ENCODE measurements around the gene CCDC177.

Gene CCDC177

GRCh38 chr14:69611172-69612013 lies 36.7 kb upstream of the CCDC177 start, which contains the start of gene SUSD6 (continued):
- TF ChIP-seq, protein P1, sequence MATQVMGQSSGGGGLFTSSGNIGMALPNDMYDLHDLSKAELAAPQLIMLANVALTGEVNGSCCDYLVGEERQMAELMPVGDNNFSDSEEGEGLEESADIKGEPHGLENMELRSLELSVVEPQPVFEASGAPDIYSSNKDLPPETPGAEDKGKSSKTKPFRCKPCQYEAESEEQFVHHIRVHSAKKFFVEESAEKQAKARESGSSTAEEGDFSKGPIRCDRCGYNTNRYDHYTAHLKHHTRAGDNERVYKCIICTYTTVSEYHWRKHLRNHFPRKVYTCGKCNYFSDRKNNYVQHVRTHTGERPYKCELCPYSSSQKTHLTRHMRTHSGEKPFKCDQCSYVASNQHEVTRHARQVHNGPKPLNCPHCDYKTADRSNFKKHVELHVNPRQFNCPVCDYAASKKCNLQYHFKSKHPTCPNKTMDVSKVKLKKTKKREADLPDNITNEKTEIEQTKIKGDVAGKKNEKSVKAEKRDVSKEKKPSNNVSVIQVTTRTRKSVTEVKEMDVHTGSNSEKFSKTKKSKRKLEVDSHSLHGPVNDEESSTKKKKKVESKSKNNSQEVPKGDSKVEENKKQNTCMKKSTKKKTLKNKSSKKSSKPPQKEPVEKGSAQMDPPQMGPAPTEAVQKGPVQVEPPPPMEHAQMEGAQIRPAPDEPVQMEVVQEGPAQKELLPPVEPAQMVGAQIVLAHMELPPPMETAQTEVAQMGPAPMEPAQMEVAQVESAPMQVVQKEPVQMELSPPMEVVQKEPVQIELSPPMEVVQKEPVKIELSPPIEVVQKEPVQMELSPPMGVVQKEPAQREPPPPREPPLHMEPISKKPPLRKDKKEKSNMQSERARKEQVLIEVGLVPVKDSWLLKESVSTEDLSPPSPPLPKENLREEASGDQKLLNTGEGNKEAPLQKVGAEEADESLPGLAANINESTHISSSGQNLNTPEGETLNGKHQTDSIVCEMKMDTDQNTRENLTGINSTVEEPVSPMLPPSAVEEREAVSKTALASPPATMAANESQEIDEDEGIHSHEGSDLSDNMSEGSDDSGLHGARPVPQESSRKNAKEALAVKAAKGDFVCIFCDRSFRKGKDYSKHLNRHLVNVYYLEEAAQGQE (tag by site-specific recombination; IDR thresholded peaks at IDR 0.05) = no peak
- TF ChIP-seq ZBTB17 (tag by site-specific recombination; IDR thresholded peaks at IDR 0.05) (no peak), KLF8 (tag by site-specific recombination; IDR thresholded peaks at IDR 0.05) (no peak), ZNF132 (tag by site-specific recombination; IDR thresholded peaks at IDR 0.05; ENCODE audit: borderline replicate concordance) (no peak), ZNF157 (tag by site-specific recombination; IDR thresholded peaks at IDR 0.05) (no peak), ZNF19 (tag by site-specific recombination; IDR thresholded peaks at IDR 0.05; ENCODE audit: low read depth) (no peak), ZEB2 (tag by site-specific recombination; IDR thresholded peaks at IDR 0.05) (no peak), ZNF391 (tag by site-specific recombination; IDR thresholded peaks at IDR 0.05; ENCODE audit: borderline replicate concordance, low read depth) (no peak), ZNF776 (tag by site-specific recombination; IDR thresholded peaks at IDR 0.05; ENCODE audit: borderline replicate concordance) (no peak), ZFP37 (tag by site-specific recombination; IDR thresholded peaks at IDR 0.05) (no peak), ZNF747 (tag by site-specific recombination; IDR thresholded peaks at IDR 0.05) (no peak), ZNF530 (tag by site-specific recombination; IDR thresholded peaks at IDR 0.05; ENCODE audit: low read depth) (no peak), ZNF555 (tag by site-specific recombination; conservative IDR thresholded peaks at IDR 0.05) (no peak), ZNF114 (tag by site-specific recombination; IDR thresholded peaks at IDR 0.05) (no peak), ZNF677 (tag by site-specific recombination; IDR thresholded peaks at IDR 0.05) (no peak), ZNF621 (tag by site-specific recombination; IDR thresholded peaks at IDR 0.05) (no peak)
- TF ChIP-seq, protein P2, sequence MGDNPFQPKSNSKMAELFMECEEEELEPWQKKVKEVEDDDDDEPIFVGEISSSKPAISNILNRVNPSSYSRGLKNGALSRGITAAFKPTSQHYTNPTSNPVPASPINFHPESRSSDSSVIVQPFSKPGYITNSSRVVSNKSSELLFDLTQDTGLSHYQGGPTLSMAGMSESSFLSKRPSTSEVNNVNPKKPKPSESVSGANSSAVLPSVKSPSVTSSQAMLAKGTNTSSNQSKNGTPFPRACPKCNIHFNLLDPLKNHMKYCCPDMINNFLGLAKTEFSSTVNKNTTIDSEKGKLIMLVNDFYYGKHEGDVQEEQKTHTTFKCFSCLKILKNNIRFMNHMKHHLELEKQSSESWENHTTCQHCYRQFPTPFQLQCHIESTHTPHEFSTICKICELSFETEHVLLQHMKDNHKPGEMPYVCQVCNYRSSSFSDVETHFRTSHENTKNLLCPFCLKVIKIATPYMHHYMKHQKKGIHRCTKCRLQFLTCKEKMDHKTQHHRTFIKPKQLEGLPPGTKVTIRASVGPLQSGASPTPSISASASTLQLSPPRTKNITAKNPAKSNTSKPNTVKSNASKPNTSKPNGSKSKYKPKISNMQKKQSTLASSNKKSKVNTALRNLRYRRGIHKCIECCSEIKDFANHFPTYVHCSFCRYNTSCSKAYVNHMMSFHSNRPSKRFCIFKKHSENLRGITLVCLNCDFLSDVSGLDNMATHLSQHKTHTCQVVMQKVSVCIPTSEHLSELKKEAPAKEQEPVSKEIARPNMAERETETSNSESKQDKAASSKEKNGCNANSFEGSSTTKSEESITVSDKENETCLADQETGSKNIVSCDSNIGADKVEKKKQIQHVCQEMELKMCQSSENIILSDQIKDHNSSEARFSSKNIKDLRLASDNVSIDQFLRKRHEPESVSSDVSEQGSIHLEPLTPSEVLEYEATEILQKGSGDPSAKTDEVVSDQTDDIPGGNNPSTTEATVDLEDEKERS (tag by site-specific recombination; IDR thresholded peaks at IDR 0.05) = no peak
- TF ChIP-seq, protein P3, sequence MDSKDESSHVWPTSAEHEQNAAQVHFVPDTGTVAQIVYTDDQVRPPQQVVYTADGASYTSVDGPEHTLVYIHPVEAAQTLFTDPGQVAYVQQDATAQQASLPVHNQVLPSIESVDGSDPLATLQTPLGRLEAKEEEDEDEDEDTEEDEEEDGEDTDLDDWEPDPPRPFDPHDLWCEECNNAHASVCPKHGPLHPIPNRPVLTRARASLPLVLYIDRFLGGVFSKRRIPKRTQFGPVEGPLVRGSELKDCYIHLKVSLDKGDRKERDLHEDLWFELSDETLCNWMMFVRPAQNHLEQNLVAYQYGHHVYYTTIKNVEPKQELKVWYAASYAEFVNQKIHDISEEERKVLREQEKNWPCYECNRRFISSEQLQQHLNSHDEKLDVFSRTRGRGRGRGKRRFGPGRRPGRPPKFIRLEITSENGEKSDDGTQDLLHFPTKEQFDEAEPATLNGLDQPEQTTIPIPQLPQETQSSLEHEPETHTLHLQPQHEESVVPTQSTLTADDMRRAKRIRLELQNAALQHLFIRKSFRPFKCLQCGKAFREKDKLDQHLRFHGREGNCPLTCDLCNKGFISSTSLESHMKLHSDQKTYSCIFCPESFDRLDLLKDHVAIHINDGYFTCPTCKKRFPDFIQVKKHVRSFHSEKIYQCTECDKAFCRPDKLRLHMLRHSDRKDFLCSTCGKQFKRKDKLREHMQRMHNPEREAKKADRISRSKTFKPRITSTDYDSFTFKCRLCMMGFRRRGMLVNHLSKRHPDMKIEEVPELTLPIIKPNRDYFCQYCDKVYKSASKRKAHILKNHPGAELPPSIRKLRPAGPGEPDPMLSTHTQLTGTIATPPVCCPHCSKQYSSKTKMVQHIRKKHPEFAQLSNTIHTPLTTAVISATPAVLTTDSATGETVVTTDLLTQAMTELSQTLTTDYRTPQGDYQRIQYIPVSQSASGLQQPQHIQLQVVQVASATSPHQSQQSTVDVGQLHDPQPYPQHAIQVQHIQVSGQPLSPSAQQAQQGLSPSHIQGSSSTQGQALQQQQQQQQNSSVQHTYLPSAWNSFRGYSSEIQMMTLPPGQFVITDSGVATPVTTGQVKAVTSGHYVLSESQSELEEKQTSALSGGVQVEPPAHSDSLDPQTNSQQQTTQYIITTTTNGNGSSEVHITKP (tag by site-specific recombination; IDR thresholded peaks at IDR 0.05) = peak; percentile 29
- TF ChIP-seq, protein P4, sequence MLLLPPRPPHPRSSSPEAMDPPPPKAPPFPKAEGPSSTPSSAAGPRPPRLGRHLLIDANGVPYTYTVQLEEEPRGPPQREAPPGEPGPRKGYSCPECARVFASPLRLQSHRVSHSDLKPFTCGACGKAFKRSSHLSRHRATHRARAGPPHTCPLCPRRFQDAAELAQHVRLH (tag by site-specific recombination; IDR thresholded peaks at IDR 0.05) = no peak
- TF ChIP-seq, protein P5, sequence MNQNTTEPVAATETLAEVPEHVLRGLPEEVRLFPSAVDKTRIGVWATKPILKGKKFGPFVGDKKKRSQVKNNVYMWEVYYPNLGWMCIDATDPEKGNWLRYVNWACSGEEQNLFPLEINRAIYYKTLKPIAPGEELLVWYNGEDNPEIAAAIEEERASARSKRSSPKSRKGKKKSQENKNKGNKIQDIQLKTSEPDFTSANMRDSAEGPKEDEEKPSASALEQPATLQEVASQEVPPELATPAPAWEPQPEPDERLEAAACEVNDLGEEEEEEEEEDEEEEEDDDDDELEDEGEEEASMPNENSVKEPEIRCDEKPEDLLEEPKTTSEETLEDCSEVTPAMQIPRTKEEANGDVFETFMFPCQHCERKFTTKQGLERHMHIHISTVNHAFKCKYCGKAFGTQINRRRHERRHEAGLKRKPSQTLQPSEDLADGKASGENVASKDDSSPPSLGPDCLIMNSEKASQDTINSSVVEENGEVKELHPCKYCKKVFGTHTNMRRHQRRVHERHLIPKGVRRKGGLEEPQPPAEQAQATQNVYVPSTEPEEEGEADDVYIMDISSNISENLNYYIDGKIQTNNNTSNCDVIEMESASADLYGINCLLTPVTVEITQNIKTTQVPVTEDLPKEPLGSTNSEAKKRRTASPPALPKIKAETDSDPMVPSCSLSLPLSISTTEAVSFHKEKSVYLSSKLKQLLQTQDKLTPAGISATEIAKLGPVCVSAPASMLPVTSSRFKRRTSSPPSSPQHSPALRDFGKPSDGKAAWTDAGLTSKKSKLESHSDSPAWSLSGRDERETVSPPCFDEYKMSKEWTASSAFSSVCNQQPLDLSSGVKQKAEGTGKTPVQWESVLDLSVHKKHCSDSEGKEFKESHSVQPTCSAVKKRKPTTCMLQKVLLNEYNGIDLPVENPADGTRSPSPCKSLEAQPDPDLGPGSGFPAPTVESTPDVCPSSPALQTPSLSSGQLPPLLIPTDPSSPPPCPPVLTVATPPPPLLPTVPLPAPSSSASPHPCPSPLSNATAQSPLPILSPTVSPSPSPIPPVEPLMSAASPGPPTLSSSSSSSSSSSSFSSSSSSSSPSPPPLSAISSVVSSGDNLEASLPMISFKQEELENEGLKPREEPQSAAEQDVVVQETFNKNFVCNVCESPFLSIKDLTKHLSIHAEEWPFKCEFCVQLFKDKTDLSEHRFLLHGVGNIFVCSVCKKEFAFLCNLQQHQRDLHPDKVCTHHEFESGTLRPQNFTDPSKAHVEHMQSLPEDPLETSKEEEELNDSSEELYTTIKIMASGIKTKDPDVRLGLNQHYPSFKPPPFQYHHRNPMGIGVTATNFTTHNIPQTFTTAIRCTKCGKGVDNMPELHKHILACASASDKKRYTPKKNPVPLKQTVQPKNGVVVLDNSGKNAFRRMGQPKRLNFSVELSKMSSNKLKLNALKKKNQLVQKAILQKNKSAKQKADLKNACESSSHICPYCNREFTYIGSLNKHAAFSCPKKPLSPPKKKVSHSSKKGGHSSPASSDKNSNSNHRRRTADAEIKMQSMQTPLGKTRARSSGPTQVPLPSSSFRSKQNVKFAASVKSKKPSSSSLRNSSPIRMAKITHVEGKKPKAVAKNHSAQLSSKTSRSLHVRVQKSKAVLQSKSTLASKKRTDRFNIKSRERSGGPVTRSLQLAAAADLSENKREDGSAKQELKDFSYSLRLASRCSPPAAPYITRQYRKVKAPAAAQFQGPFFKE (tag by site-specific recombination; IDR thresholded peaks at IDR 0.05; ENCODE audit: borderline replicate concordance) = no peak

Measured in HEK293 (cell line).